Trophoblast cell (in vitro differentiated cells and primary cell): Measurements from ENCODE around the gene RUVBL2.
"Not testable (repeated sequence)": the region's sequence is repeated elsewhere in the genome, so short reads cannot be mapped to it uniquely, and the experiment has no call there.

Source experiments
- DNase-seq, 2 donors: peaks; one replicate each; pipeline ENCODE4 v3.0.0-alpha.2; 2016
- H2AFZ ChIP-seq: 2 replicates; pipeline ENCODE4 v1.6.1; 2013; ENCODE audit warnings: low read length, moderate library complexity, mild to moderate bottlenecking; ENCODE audit not compliant: insufficient read depth, poor library complexity
- H2AK5ac ChIP-seq: 2 replicates; pipeline ENCODE4 v1.6.1; 2013; ENCODE audit warnings: mild to moderate bottlenecking, low read length
- H2BK120ac ChIP-seq: 2 replicates; pipeline ENCODE4 v1.6.1; 2013; ENCODE audit warnings: low read length, mild to moderate bottlenecking, moderate library complexity; ENCODE audit not compliant: insufficient read depth, poor library complexity
- H2BK12ac ChIP-seq: 2 replicates; pipeline ENCODE4 v1.6.1; 2013; ENCODE audit warnings: mild to moderate bottlenecking, low read length, moderate library complexity
- H2BK5ac ChIP-seq: 2 replicates; pipeline ENCODE4 v1.6.1; 2013; ENCODE audit warnings: low read length, low read depth, moderate library complexity, mild to moderate bottlenecking; ENCODE audit not compliant: poor library complexity
- H3K14ac ChIP-seq: 2 replicates; pipeline ENCODE4 v1.6.1; 2013; ENCODE audit warnings: mild to moderate bottlenecking, low read length
- H3K18ac ChIP-seq: 2 replicates; pipeline ENCODE4 v1.6.1; 2013; ENCODE audit warnings: mild to moderate bottlenecking, low read length
- H3K23ac ChIP-seq: 2 replicates; pipeline ENCODE4 v1.6.1; 2013; ENCODE audit warnings: low read length
- H3K27ac ChIP-seq: 2 replicates; pipeline ENCODE4 v1.5.1; 2013; ENCODE audit warnings: low read depth, mild to moderate bottlenecking, inconsistent platforms, low read length, moderate library complexity
- H3K27me3 ChIP-seq: 2 replicates; pipeline ENCODE4 v1.6.1; 2013; ENCODE audit warnings: inconsistent platforms, mild to moderate bottlenecking, low read length, moderate library complexity; ENCODE audit not compliant: insufficient read depth
- H3K36me3 ChIP-seq, 2 experiments: 1 replicate in 1 of 2; 2 replicates in 1 of 2; pipeline ENCODE4 v1.6.1; 2013; ENCODE audit warnings: low read length in 2 of 2, mild to moderate bottlenecking in 2 of 2, moderate library complexity in 1 of 2; ENCODE audit not compliant: insufficient read depth in 2 of 2, control insufficient read depth in 1 of 2
- H3K4ac ChIP-seq: 2 replicates; pipeline ENCODE4 v1.6.1; 2013; ENCODE audit warnings: low read depth, mild to moderate bottlenecking, low read length, moderate library complexity
- H3K4me1 ChIP-seq, 2 experiments: 1 replicate in 1 of 2; 2 replicates in 1 of 2; pipeline ENCODE4 v1.6.1; 2013; ENCODE audit warnings: low read length in 2 of 2, mild to moderate bottlenecking in 2 of 2, moderate library complexity in 1 of 2; ENCODE audit not compliant: insufficient read depth in 2 of 2, control insufficient read depth in 1 of 2
- H3K4me2 ChIP-seq: 2 replicates; pipeline ENCODE4 v1.6.1; 2013; ENCODE audit warnings: inconsistent platforms, mild to moderate bottlenecking, low read length, moderate library complexity
- H3K4me3 ChIP-seq: 2 replicates; pipeline ENCODE4 v1.5.1; 2013; ENCODE audit warnings: mild to moderate bottlenecking, low read depth, low read length, inconsistent platforms
- H3K79me1 ChIP-seq: one replicate; pipeline ENCODE4 v1.6.1; 2013; ENCODE audit warnings: low read length
- H3K79me2 ChIP-seq: 2 replicates; pipeline ENCODE4 v1.6.1; 2013; ENCODE audit warnings: low read length, mild to moderate bottlenecking; ENCODE audit not compliant: control insufficient read depth, insufficient read depth, poor library complexity
- H3K9ac ChIP-seq: 2 replicates; pipeline ENCODE4 v1.6.1; 2013; ENCODE audit warnings: mild to moderate bottlenecking, low read length
- H3K9me3 ChIP-seq: 2 replicates; pipeline ENCODE4 v1.6.1; 2013; ENCODE audit warnings: low read depth, mild to moderate bottlenecking, control low read depth, inconsistent platforms, low read length; ENCODE audit not compliant: insufficient read depth
- H4K12ac ChIP-seq: 2 replicates; pipeline ENCODE4 v1.6.1; 2013; ENCODE audit warnings: low read depth, mild to moderate bottlenecking, low read length, moderate library complexity
- H4K8ac ChIP-seq: 2 replicates; pipeline ENCODE4 v1.6.1; 2013; ENCODE audit warnings: low read depth, mild to moderate bottlenecking, low read length, moderate library complexity
- H4K91ac ChIP-seq: one replicate; pipeline ENCODE4 v1.6.1; 2013; ENCODE audit warnings: low read depth, mild to moderate bottlenecking, low read length, moderate library complexity
- WGBS: extraction: QIAGEN DNeasy Blood & Tissue Kit; methylation state at CpG from one replicate; pipeline ENCODE4 v1.1.7; 2013; ENCODE audit warnings: missing lambda C conversion rate; ENCODE audit not compliant: insufficient read length, insufficient coverage; ENCODE audit errors: extremely low coverage; 5-methylcytosine and 5-hydroxymethylcytosine counted together

RUVBL2 gene

DNA sequence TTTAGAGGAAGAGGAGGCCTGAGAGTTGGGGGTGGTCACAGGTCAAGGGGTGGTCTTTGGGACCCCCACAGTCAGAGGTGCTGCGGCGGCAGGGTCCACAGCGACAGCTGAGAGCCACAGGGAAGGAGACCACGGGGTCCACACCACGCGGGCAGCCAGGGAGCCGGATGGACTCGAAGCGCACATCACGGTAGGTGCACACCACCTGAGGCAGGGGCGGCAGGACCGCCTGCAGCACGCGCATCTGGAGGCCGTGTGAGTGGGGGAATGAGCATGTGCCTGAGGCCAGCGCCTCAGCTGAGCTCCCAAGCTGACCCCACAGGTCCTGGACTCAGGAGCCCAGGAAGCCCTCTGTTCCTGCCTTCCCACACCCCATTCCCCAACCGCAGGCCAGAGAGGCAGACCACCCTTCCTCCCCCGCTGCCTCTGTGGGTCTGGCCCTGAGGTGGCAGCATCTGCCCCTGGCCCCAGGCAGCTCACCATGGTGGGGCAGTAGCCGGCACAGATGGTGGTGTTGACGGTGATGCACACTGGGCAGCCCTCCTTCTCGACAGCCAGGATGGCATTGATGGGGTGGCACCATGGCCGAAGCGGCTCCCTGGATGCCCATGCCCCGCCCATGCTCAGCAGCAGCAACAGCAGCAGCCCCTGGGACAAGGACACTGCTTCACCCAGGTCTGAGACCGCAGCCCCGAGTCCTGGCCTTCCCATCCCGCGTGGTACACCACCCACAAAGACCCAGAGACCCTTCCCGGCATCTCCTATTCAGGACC is 22.6 kb downstream of the RUVBL2 start:
- Histone ChIP-seq H2BK5ac (no peak overlapping the region), H2AFZ (no peak overlapping the region), H3K4ac (no peak overlapping the region), H4K91ac (no peak overlapping the region), H4K12ac (no peak overlapping the region), H3K4me1 (peaks cover 5 to 11% of the 10 kb centered on the region in 2 experiments), H3K27ac (no peak overlapping the region), H4K8ac (no peak overlapping the region), H3K23ac (no peak overlapping the region), H3K9me3 (peaks cover 4% of the 10 kb centered on the region), H3K79me1 (peaks cover 12% of the 10 kb centered on the region), H3K36me3 (peaks cover 33 to 39% of the 10 kb centered on the region in 2 experiments), H3K18ac (no peak overlapping the region), H3K4me2 (no peak overlapping the region), H3K9ac (no peak overlapping the region), H2BK12ac (no peak overlapping the region), H3K27me3 (peaks cover 7% of the 10 kb centered on the region), H2AK5ac (no peak overlapping the region), H3K14ac (no peak overlapping the region), H3K79me2 (no peaks in the 10 kb centered on the region), H3K4me3 (no peak overlapping the region), H2BK120ac (no peak overlapping the region)
- WGBS = no CpG with 5 or more reads among the region's 29 CpGs
- DNase-seq = no peak

DNA sequence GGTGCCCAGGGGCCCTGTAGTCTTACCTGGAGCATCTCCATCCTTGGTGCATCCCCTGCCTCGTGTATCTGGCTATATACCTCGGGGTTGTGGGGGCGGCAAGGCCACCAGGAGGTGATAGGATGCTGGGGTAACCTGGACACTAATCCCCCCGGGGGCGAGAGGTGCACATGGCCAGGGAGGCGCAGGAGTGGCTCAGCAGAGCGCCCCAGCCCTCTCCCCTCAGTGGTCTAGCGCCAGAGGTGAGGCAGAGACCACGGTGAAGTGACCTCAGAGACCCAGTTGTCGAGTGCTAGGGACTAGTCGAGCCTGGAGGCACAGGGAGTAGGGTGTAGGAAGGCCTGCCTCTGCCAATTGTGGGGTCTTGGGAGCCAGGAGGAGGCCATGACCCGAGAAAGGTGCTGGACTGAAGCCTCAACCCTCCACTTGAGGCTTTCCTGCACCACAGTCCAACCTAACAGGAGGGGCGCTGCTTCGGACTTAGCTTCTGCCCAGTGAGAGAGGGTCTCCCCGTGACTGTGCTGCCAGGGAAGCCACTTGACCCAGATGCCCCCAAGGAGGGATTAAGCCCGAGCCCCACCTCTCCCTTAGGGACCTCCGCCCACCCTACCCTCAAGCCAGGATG is 23.5 kb downstream of the RUVBL2 start, which contains the start of gene LHB:
Gene LHB, minus strand, starts transcription at position 51 of the 625 bp plus-strand sequence. Its CDS starts 10 bp downstream, at position 41.
- no CpG with 5 or more reads among the region's 17 CpGs for WGBS

DNA sequence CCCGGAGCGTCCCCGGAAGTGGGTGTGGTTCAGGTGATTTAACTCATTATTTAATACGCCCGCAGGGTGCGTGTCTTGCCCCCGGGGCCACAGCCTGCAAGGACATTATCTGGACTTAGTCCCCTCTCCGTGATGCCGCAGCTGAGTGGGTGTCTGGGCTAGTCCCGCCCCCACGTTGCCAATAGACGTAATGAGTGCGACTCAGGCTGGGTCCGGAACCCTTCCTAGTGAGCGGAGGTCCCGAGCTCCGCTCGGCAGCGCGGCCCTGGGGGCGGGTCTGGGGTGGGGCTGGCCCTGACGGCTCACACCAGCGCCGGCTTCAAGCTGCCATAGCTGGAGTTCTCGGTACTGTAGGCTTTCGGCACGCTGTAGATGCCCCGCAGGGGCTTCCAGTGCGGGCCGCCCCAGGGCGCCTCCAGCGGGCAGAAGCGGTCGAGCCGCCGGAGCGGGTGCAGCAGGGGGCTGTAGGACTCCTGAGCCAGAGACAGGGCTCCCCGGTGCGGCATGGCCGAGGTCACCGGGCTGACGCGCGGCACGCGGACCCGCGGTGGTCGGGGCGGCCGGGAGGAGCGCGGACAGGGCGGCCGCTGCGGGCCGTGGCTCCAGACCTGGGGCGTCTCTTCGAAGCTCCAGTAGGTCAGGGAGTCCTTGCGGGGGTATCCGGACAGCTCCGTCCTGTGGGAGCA is 24.1 kb downstream of the RUVBL2 start:
- peak overlapping the region; percentile 35 for H3K4me3 ChIP-seq
- peak overlapping the region; percentile 65 for H4K8ac ChIP-seq
- H3K79me1 ChIP-seq = peaks cover 10% of the 10 kb centered on the region
- H4K12ac ChIP-seq = peak overlapping the region; percentile 46
- no peak overlapping the region for H3K18ac ChIP-seq
- peak; percentile 60 to 79 for DNase-seq
- H3K23ac ChIP-seq = no peak overlapping the region
- peaks cover 7% of the 10 kb centered on the region for H3K27me3 ChIP-seq
- no peak overlapping the region for H3K14ac ChIP-seq
- no peak overlapping the region for H2AK5ac ChIP-seq
- peaks cover 1% of the 10 kb centered on the region for H3K9me3 ChIP-seq
- H3K36me3 ChIP-seq = peaks cover 23 to 24% of the 10 kb centered on the region in 2 experiments
- H4K91ac ChIP-seq = peak overlapping the region; percentile 52
- no peak overlapping the region for H2BK5ac ChIP-seq
- peak overlapping the region; percentile 61 for H3K4me2 ChIP-seq
- no peaks in the 10 kb centered on the region for H3K79me2 ChIP-seq
- no peak overlapping the region for H3K27ac ChIP-seq
- H2BK12ac ChIP-seq = no peak overlapping the region
- no peak overlapping the region for H3K9ac ChIP-seq
- H3K4ac ChIP-seq = no peak overlapping the region
- H2AFZ ChIP-seq = peak overlapping the region; percentile 52
- peaks cover 5 to 11% of the 10 kb centered on the region in 2 experiments for H3K4me1 ChIP-seq
- no CpG with 5 or more reads among the region's 62 CpGs for WGBS
- H2BK120ac ChIP-seq = no peak overlapping the region

More for the DNA sequence above, 23.5 kb downstream of the RUVBL2 start, which contains the start of gene LHB:
- H3K9me3 ChIP-seq = peaks cover 1% of the 10 kb centered on the region
- peak within 1 kb of the TSS; percentile 57 for H4K91ac ChIP-seq
- no peak within 1 kb of the TSS for H3K4ac ChIP-seq
- H2AK5ac ChIP-seq = no peak within 1 kb of the TSS
- H3K27ac ChIP-seq = no peak within 1 kb of the TSS
- no peak within 1 kb of the TSS for H2BK120ac ChIP-seq
- H3K79me1 ChIP-seq = peaks cover 10% of the 10 kb centered on the region
- H2AFZ ChIP-seq = peak within 1 kb of the TSS; percentile 52
- H3K23ac ChIP-seq = no peak within 1 kb of the TSS
- no peak within 1 kb of the TSS for H2BK12ac ChIP-seq
- no peak within 1 kb of the TSS for H3K14ac ChIP-seq
- no peaks in the 10 kb centered on the region for H3K79me2 ChIP-seq
- H3K36me3 ChIP-seq = peaks cover 25 to 30% of the 10 kb centered on the region in 2 experiments
- no peak within 1 kb of the TSS for H4K8ac ChIP-seq
- peak within 1 kb of the TSS; percentile 35 for H3K4me3 ChIP-seq
- peaks cover 5 to 11% of the 10 kb centered on the region in 2 experiments for H3K4me1 ChIP-seq
- H3K27me3 ChIP-seq = peaks cover 7% of the 10 kb centered on the region
- DNase-seq = no peak
- H3K9ac ChIP-seq = no peak within 1 kb of the TSS
- H3K18ac ChIP-seq = no peak within 1 kb of the TSS
- no peak within 1 kb of the TSS for H4K12ac ChIP-seq
- no peak within 1 kb of the TSS for H2BK5ac ChIP-seq
- peak within 1 kb of the TSS; percentile 61 for H3K4me2 ChIP-seq

DNA sequence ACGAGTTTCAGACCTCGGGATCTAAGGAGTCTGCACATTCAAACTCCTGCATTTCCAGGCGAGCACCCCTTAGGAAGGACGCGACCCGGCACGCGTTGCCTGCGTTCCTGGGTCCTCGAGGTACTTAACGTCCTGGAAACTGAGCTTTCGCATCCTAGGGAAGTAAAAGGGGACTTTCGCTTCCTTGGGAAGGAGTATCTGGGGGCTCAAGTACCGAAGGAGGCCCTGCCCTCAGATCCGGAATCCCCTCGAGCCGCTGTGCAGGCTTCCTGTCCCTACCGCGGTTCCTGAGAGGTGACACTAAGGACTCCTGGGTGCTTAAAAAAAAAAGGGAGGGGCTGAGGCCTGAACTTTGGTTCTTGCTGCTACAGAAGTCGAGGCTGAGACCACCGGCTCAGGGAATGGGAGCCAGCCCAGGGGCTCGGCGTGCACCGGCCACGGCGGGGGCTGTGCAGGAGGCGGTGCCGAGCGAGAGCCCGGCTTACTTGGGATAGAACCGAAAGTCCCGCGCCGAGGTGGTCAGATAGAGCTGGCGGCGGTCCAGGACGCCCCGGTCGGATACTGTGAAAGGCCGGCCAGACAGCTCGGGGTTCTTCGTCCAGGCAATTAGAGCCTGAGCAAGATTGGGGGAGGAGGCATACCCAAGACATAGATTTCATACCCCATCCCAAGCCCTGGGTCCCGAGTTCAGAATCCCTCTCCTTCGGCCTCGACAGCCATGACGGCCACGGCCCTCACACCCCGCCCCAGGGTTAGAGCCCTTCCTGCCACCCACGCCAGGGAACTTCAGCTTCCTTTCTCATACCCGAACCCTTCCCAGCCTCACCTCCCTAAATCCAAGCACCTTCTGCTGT is 24.9 kb downstream of the RUVBL2 start:
- not testable (repeated sequence) for H3K23ac ChIP-seq, H2AFZ ChIP-seq, H3K14ac ChIP-seq, H4K12ac ChIP-seq, H2BK12ac ChIP-seq, H3K9ac ChIP-seq, H3K4me3 ChIP-seq, H3K4ac ChIP-seq, H2AK5ac ChIP-seq, H3K27me3 ChIP-seq, H4K8ac ChIP-seq, H3K9me3 ChIP-seq, DNase-seq, H3K18ac ChIP-seq, H3K79me2 ChIP-seq, H3K27ac ChIP-seq, H2BK120ac ChIP-seq, H2BK5ac ChIP-seq
- Histone ChIP-seq H3K36me3 (peaks cover 22 to 23% of the 10 kb centered on the region in 2 experiments), H3K79me1 (peaks cover 10% of the 10 kb centered on the region), H3K4me1 (peaks cover 5 to 11% of the 10 kb centered on the region in 2 experiments), H4K91ac (peak overlapping the region; percentile 52), H3K4me2 (peak overlapping the region; percentile 61)
- WGBS = no CpG with 5 or more reads among the region's 50 CpGs
